Bone marrow (tissue), 2 donors: ENCODE results near the gene HSD11B2.

Source experiments
- DNase-seq, 2 donors: peaks; one replicate each; lab custom pipeline; 2025; lab: John Stamatoyannopoulos, UW

The HSD11B2 gene

GRCh38 chr16:67396159-67397035 is 34.5 kb upstream of the HSD11B2 start:
- no peak for DNase-seq

DNA sequence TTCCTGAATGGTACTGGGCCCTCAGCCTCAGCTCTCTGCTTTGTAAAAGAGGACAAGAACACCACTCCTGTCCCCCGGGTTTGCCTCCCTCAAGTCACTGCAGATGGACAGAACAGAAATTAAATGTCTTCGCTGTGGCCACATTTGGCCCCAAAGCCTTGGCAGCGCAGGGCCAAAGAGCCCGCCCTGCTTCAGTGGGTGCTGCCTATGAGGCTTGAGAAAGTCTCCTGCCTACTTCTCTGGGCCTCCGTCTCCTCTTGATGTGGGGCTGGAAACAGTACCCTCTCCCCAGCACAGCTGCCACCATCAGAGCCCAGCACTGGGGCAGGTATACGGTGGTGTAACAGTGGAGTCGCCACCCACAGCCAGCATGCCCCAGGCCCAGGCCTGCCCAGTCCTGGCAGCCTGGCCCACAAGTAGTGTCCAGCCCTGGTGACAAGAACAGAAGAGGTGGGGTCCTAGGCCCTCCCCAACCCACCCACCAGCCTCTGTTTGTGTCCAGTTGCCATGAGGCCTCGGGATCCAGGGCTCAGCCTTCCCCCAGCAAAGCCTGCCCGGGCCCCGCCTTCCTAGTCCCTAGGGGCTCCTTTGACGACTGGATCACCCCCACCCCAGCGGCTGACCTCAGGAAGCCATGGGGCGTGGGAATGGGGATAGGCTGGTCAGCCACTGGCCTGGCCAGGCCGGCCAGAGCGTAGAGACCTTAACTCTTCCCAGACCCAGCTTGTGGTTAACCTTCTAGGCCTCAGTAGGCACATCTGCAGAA is 33.7 kb upstream of the HSD11B2 start:
- no peak for DNase-seq

DNA sequence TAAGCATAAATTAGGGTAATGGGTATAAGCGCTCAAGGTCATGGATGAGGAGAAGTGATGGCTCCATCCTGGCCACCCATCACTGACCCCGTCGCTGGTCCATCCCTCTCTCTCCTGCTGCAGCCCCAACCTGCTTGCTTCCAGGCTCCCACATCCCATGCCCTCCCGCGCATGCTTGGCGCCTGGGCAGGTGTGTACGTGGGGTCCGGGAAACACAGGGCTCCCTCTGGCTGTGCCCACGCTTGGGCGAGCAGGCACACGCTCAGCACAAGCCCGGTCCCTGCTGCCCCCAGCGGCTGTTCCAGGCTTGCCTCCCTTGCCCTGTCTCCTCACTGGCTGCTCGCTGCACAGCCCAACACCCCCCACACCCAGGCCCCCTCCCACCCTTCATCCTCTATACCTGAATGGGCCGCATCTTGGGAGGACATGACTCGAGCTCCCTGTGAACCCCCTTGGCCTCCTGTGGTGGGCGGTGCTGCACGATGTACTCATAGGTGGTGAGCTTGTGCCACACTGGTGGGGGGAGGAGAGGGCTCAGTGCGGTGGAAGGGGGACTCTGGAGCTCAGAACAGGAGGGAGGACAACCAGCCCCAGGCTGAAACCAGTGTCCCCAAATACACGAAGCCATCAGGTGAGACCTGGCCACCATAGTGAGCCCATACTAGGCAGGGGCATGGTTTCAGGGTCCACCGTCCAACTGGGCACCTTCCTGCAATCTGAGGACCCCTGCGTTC is 32.9 kb upstream of the HSD11B2 start:
- DNase-seq, result no peak

DNA sequence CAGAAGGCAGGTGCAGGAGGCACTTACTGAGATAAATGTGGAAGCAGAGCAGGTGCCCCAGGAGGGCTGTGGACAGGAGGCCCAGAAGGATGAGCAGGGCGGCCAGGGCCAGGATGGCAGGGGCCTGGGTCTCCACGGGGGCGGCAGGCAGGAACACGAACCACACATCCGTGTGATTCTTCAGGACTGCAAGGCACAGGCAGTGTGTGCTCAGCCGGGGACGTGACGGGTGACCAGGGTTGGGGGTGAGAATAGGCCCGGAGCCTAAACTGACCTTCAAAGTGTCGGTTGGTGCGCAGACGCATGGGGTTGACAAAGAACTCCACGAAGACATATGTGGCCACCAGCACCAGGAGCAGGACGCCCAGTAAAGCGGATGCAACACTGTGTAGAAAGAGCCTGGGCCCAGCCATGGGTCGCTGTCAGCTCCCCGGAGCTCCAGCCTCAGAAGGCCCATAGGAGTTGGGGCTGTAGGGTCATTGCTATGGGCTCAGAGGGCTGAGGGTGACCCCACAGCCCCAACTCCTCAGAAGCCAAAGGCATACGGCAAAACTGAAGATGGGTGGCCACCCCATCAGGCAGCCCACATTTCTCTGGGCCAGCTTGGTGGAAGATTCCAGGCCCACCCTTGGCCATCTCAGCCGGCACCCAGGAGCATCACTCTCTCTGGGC is 32.2 kb upstream of the HSD11B2 start:
- no peak for DNase-seq

- peak in 1 of 2 donors; percentile 25 for DNase-seq
Observed at GRCh38 chr16:67399218-67399733, 31.6 kb upstream of the HSD11B2 start.

GRCh38 chr16:67399749-67400704 is 30.9 kb upstream of the HSD11B2 start:
- no peak for DNase-seq

DNA sequence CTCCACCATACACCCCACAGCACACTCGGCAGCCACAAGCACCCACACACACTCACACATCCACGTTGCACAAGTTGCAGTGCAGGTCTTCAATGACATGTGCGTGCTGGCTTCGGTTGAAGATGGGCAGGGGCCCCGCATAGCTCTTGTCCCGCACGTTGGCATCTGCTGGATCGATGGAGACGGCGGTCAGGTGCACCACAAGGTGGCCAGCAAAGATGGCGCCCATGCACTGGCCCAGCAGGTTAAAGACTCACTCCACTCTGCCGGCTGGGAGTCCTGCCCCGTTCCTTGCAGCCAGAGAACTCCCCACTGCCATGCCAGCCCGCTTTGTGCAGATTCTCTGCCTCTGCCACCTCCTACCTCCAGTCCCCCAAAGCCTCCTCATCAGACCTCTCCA is 30.0 kb upstream of the HSD11B2 start:
- DNase-seq, result no peak

DNA sequence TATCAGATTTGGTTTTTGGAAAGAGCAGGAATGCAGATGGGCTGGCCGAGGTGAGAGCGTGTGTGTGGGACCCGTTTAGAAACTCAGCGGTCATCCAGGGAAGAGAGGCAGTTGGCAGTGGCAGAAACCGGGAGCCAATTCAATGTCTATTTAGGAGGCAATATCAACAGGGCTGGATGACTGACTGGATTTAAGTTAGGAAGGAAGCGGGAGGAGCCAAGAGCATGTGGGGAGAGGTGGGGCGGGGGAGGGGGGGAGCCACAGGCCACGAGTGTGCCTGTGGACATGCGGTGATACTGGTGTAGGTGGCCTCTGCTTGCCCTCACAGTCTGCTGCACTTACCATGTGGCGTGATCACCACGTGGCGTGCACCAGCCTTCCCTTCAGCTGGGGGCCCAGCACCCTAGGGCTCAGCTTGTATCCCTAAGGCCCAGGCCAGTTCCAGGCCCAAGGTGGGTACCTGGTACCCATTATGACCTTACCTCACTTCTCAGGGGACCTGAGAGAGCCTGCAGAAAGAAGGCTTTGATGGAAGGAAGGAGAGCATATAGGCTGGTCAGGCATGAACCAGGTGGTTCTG is 26.9 kb upstream of the HSD11B2 start:
- DNase-seq, result no peak

GRCh38 chr16:67404740-67405226 is 26.1 kb upstream of the HSD11B2 start:
- DNase-seq, result no peak

DNA sequence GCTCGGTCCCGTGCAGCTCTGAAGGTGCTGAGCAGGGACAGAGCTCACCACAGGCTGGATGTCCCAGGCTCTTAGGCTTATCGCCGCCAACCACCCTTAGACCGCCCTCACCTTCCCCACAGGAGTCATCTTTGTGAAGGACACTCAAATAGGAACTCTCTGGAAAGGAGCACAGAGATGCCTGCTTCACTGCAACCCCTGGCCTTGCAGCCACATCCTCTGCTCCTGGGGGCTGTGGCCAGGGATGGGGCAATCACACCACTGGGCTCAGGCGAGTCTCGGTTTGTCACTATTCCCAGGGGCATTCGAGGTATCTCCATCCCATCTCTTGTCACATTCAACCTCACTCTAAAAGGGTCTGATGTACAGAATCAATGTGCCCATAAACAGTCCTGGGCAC is 25.6 kb upstream of the HSD11B2 start:
- DNase-seq, result no peak

DNA sequence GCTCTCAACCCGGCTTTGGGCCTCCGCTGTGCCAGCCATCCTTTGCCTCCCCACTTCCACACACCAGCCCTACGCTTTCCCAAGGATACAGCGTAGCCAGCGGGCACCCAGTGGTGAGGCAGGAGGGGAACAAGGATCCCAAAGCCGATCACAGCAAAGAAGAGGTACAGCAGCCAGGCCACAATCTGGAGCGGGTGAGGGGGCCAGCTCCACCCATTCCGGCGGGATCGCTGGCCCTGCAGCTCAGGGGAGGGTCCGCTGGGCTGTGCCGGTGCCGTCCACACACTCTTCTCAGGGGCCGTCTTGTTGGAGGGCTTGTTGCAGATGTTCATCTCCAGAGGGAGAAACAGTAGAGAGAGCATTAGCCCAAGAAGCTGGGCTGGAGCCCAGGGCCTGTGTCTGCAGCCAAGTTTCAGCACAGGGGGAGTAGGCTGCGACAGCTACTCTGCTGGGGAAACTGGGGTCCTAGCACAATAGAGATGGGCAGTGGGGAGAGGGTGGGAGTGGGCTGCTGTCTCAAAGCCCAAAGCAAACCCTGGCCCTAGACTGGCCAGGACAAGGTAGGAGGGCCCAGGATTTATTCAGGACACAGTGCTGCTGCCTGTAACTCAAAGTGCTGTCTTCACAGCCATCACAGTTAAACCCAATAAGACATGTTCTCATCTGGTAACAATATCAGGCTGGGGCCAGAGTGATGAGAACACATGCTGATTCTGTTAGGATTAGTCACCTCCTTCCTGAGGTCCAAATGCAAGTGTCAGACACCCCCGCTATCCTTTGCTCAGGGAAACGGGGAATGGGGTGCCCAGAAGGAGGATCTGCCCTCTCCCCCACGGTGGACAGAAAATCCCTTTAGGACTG is 24.6 kb upstream of the HSD11B2 start:
- DNase-seq, result no peak

DNA sequence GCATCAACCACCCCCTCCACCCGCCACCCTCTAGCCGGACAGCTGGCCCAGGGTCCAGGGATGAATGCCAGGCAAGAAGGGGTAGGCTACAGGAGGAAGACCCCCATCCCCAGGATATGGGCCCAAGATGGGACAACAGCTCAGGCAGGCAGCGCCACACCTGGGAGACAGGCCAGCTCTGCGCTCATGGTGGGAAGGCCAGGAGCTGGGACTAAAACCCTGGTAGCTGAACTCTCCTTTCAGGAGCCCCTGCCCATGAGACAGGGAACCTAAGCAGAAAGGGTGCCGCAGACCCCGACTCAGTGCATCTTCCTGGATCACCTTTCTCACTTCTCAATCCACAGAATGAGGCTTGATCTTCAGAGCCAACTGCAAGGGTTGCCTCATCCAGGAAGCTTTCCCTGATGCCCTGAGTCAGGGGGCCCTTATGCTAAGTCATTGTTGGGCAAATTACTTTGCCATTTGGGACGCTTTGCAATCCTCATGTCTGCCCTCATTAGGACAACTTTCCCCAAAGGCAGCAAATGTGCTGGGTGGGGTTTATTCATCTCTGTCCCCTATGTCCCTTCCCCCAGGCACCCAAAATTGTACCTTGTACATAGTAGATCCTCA is 23.6 kb upstream of the HSD11B2 start:
- no peak for DNase-seq

GRCh38 chr16:67407788-67408452 is 23.0 kb upstream of the HSD11B2 start:
- DNase-seq, result no peak

DNA sequence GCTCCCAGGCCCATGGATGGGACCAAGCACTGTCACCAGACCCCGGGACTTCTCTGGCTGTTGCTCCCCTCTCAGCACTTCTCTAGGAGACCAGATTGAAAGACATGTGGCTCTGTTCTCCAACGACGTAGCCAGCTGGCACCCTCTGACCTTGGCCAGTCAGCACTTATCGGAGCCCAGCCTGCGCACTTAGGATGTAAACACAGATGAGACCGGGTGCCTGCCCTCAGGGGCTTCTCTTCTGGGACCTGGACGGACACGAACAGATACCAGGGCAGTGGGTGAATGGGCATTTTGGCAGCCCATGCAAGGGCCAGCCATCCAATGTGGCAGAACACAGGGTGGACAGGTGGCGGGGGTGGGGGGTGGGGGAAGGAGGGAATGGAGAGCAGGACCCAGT is 21.3 kb upstream of the HSD11B2 start:
- DNase-seq, result no peak

GRCh38 chr16:67411339-67411738 is 19.6 kb upstream of the HSD11B2 start:
- no peak for DNase-seq

GRCh38 chr16:67412294-67412693 is 18.6 kb upstream of the HSD11B2 start:
- no peak for DNase-seq

DNA sequence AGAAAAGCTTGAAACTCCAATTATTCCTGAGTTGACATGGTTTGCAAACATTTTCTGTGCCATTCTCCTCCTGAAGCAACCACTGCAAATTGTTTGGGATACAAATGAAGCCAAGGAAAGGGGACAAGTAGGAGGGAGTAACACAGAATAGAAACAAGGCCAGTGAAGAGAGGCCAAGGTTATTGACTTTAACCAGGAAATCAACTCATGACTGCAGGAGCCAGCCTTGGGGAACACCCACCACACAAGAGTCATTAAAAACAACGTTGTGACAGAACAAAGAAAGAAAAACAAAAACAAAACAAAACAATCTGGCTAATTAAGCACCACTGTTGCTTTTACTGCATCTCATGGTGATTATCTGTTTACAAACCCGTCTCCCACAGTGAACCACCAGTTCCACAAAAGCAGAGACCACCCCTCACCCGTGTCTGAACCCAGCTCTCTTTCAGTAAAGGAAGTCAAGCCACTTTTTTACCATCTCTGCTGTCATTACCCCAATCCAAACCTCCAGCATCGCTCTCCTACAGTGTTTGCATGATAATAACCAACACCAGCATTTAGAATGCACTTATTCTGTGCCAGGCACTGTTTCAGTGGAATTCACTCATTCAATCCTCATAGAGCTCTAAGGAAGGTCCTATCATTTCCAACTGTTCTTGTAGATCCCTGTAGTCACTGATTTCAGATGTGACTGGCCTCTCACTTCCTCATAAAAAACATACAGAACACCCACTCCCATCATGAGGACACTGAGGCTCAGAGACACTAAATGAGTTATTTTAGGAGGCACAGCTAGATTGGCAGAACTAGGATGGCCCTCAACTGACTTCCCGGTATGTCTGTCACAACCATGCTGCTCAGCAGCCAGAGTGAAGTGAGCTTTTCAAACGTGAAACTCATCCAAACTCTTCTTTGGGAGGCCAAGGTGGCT is 16.7 kb upstream of the HSD11B2 start:
- DNase-seq, result no peak
